Breast epithelium (tissue), 4 donors: ENCODE data around the gene RIPK1. TPM values are rescaled to one million over a fixed set of nuclear protein-coding genes. Genes with fewer than 3 reads are reported as not detected.
"Not testable (repeated sequence)": the region's sequence is repeated elsewhere in the genome, so short reads cannot be mapped to it uniquely, and the experiment has no call there.

Experiments
- DNase-seq, 2 donors: peaks; one replicate each; pipeline ENCODE4 v3.0.0-alpha.2; 2019; ENCODE audit warnings: low spot score in 2 of 2
- H3K27ac ChIP-seq, 2 donors: fragments of 200-600 bp; sonication (generic) in 1 of 2; one replicate each; pipeline ENCODE4 v1.5.1; 2016 to 2019; ENCODE audit warnings: mild to moderate bottlenecking in 1 of 2
- H3K27me3 ChIP-seq, 2 donors: fragments of 200-600 bp; sonication (generic) in 1 of 2; one replicate each; pipeline versions ENCODE4 v1.5.1 to v1.6.0; 2017 to 2019; ENCODE audit warnings: control low read depth in 1 of 2, mild to moderate bottlenecking in 1 of 2
- H3K36me3 ChIP-seq: fragments of 200-600 bp; one replicate; pipeline ENCODE4 v1.5.1; 2019
- H3K4me1 ChIP-seq, 2 donors: fragments of 200-600 bp; sonication (generic); one replicate each; pipeline ENCODE4 v1.5.1; 2016 to 2019; ENCODE audit warnings: control low read depth in 1 of 2
- H3K4me3 ChIP-seq, 3 donors: fragments of 200-600 bp; sonication (generic); 1 replicate in 2 of 3; 2 replicates in 1 of 3; pipeline ENCODE4 v1.5.1; 2016 to 2019; ENCODE audit warnings: mild to moderate bottlenecking in 3 of 3, moderate library complexity in 2 of 3
- H3K9me3 ChIP-seq, 2 donors: fragments of 200-600 bp; sonication (generic) in 1 of 2; one replicate each; pipeline ENCODE4 v1.5.1; 2016 to 2019; ENCODE audit warnings: control low read depth in 1 of 2
- CTCF ChIP-seq, 3 donors: fragments of 450-650 bp; IDR thresholded peaks; one replicate each; pipeline ENCODE4 v1.5.1; 2016 to 2017; ENCODE audit warnings: antibody characterized with exemption in 3 of 3, mild to moderate bottlenecking in 3 of 3, moderate library complexity in 3 of 3
- POLR2A ChIP-seq: fragments of 450-650 bp; IDR thresholded peaks from one replicate; pipeline ENCODE4 v1.6.1; 2016; ENCODE audit warnings: antibody characterized with exemption, mild to moderate bottlenecking, moderate library complexity
- POLR2AphosphoS5 ChIP-seq, 3 donors: sonication (generic); formaldehyde crosslinking; IDR thresholded peaks; one replicate each; pipeline ENCODE4 v1.6.1; 2017; ENCODE audit warnings: antibody characterized with exemption in 3 of 3
- intact Hi-C: fragments of 100-400 bp; cut with DNase I; formaldehyde crosslinking; loops from one replicate; pipeline ENCODE4 v1.15.1; 2023; ENCODE audit warnings: low total_unique reads
- total RNA-seq, 3 donors: library from RNA; depleted of rRNA; stranded (reverse); fragments of >200 nt; gene quantifications; one replicate each; pipeline ENCODE4 v1.1.0, GENCODE V29; 2016

Gene RIPK1
- total RNA-seq, 3 donors from 2014 or later = 23.8 to 38.9 (median 26.2) TPM

- no peak for DNase-seq
- Histone ChIP-seq H3K27me3 (no peaks in the 10 kb centered on the region), H3K36me3 (no peaks in the 10 kb centered on the region), H3K4me1 (no peaks in the 10 kb centered on the region), H3K27ac (no peak overlapping the region), H3K4me3 (no peak overlapping the region), H3K9me3 (no peaks in the 10 kb centered on the region)
- TF ChIP-seq CTCF (IDR thresholded peaks at IDR 0.05) (no peak), POLR2AphosphoS5 (IDR thresholded peaks at IDR 0.05) (no peak), POLR2A (no peak)
- intact Hi-C loops = no loop called here
These were observed 4.5 kb downstream of the RIPK1 start for GRCh38 chr6:3072798-3073197.

- Histone ChIP-seq H3K4me3 (no peak overlapping the region), H3K9me3 (no peaks in the 10 kb centered on the region), H3K36me3 (no peaks in the 10 kb centered on the region), H3K27me3 (no peaks in the 10 kb centered on the region), H3K27ac (no peak overlapping the region), H3K4me1 (no peaks in the 10 kb centered on the region)
- no peak for DNase-seq
- TF ChIP-seq POLR2A (no peak), POLR2AphosphoS5 (IDR thresholded peaks at IDR 0.05) (no peak)
- intact Hi-C loops = no loop called here
These were observed 5.1 kb downstream of the RIPK1 start for GRCh38 chr6:3073382-3073781.

- Histone ChIP-seq H3K4me1 (no peaks in the 10 kb centered on the region), H3K36me3 (no peaks in the 10 kb centered on the region), H3K27me3 (no peaks in the 10 kb centered on the region), H3K27ac (no peak overlapping the region), H3K9me3 (no peaks in the 10 kb centered on the region), H3K4me3 (no peak overlapping the region)
- TF ChIP-seq POLR2AphosphoS5 (IDR thresholded peaks at IDR 0.05) = no peak
- TF ChIP-seq CTCF (IDR thresholded peaks at IDR 0.05) = no peak
- no peak for TF ChIP-seq POLR2A
- intact Hi-C loops = no loop called here
- no peak for DNase-seq
These were observed 7.4 kb downstream of the RIPK1 start for GRCh38 chr6:3075772-3076113.

GRCh38 chr6:3076320-3076719 lies 8.0 kb downstream of the RIPK1 start:
- no peaks in the 10 kb centered on the region for H3K4me1 ChIP-seq
- intact Hi-C loops = no loop called here
- H3K27me3 ChIP-seq = no peaks in the 10 kb centered on the region
- H3K27ac ChIP-seq = no peak overlapping the region
- H3K9me3 ChIP-seq = no peaks in the 10 kb centered on the region
- no peak for TF ChIP-seq POLR2A
- TF ChIP-seq POLR2AphosphoS5 (IDR thresholded peaks at IDR 0.05) = no peak
- TF ChIP-seq CTCF (IDR thresholded peaks at IDR 0.05) = no peak
- H3K4me3 ChIP-seq = no peak overlapping the region
- no peak for DNase-seq
- no peaks in the 10 kb centered on the region for H3K36me3 ChIP-seq

- Histone ChIP-seq H3K27ac (no peak overlapping the region), H3K4me1 (no peaks in the 10 kb centered on the region), H3K4me3 (no peak overlapping the region), H3K27me3 (no peaks in the 10 kb centered on the region), H3K36me3 (no peaks in the 10 kb centered on the region), H3K9me3 (no peaks in the 10 kb centered on the region)
- no peak for DNase-seq
- intact Hi-C loops = no loop called here
- TF ChIP-seq POLR2AphosphoS5 (IDR thresholded peaks at IDR 0.05) = no peak
These were observed 9.1 kb downstream of the RIPK1 start for GRCh38 chr6:3077430-3077829.

- H3K36me3 ChIP-seq, H3K27me3 ChIP-seq, H3K4me1 ChIP-seq, intact Hi-C loops, DNase-seq, H3K9me3 ChIP-seq, H3K4me3 ChIP-seq, H3K27ac ChIP-seq: not testable (repeated sequence)
These were observed 10.7 kb downstream of the RIPK1 start for GRCh38 chr6:3078952-3079351.

- no peak overlapping the region for H3K4me3 ChIP-seq
- H3K9me3 ChIP-seq = no peaks in the 10 kb centered on the region
- no peak for DNase-seq
- no peaks in the 10 kb centered on the region for H3K27me3 ChIP-seq
- H3K4me1 ChIP-seq = no peaks in the 10 kb centered on the region
- peaks cover 8% of the 10 kb centered on the region for H3K36me3 ChIP-seq
- TF ChIP-seq CTCF (IDR thresholded peaks at IDR 0.05) (no peak), POLR2AphosphoS5 (IDR thresholded peaks at IDR 0.05) (no peak), POLR2A (no peak)
- intact Hi-C loops = no loop called here
- no peak overlapping the region for H3K27ac ChIP-seq
These were observed 11.4 kb downstream of the RIPK1 start for GRCh38 chr6:3079682-3080081.
